DOHH2 (cell line): ENCODE data around the gene HSF5.
A peak's percentile ranks its signal among the peaks of the same experiment; 100 is the strongest.

Experiments used
- H3F3A ChIP-seq: fragments of 200-600 bp; sonication (generic), shearing (Covaris generic); 2 replicates; pipeline ENCODE4 v1.6.0; 2016; ENCODE audit warnings: antibody characterized with exemption, mild to moderate bottlenecking; ENCODE audit not compliant: control insufficient read depth, insufficient read depth
- H3K27ac ChIP-seq: fragments of 200-600 bp; sonication (generic); 2 replicates; pipeline ENCODE4 v1.5.1; 2014; ENCODE audit warnings: low read depth, mild to moderate bottlenecking, low read length, moderate library complexity
- H3K27me3 ChIP-seq: fragments of 200-600 bp; sonication (generic); 2 replicates; pipeline ENCODE4 v1.6.1; 2014; ENCODE audit warnings: mild to moderate bottlenecking, low read length, mixed read lengths; ENCODE audit not compliant: control insufficient read depth
- H3K36me3 ChIP-seq: fragments of 200-600 bp; sonication (generic); 2 replicates; pipeline ENCODE4 v1.6.1; 2014; ENCODE audit warnings: mild to moderate bottlenecking, low read length, moderate library complexity, mixed read lengths; ENCODE audit not compliant: control insufficient read depth
- H3K4me1 ChIP-seq: fragments of 200-600 bp; sonication (generic); 2 replicates; pipeline ENCODE4 v1.6.1; 2014; ENCODE audit warnings: mild to moderate bottlenecking, low read length, mixed read lengths; ENCODE audit not compliant: control insufficient read depth
- H3K4me2 ChIP-seq: fragments of 200-600 bp; sonication (generic); 2 replicates; pipeline ENCODE4 v1.6.0; 2014; ENCODE audit warnings: mild to moderate bottlenecking, low read length, moderate library complexity
- H3K4me3 ChIP-seq: fragments of 200-600 bp; sonication (generic); 2 replicates; pipeline ENCODE4 v1.5.1; 2014; ENCODE audit warnings: mild to moderate bottlenecking, low read length, mixed read lengths
- H3K79me2 ChIP-seq: fragments of 200-600 bp; sonication (generic); 2 replicates; pipeline ENCODE4 v1.6.1; 2014; ENCODE audit warnings: mild to moderate bottlenecking, low read length, mixed read lengths; ENCODE audit not compliant: control insufficient read depth
- H3K9me2 ChIP-seq: fragments of 200-600 bp; sonication (generic); replicated peaks from 2 replicates; pipeline ENCODE4 v1.6.1; 2014; ENCODE audit warnings: mild to moderate bottlenecking, low read length, mixed read lengths; ENCODE audit not compliant: control insufficient read depth
- H3K9me3 ChIP-seq: fragments of 200-600 bp; sonication (generic); 2 replicates; pipeline ENCODE4 v1.6.1; 2014; ENCODE audit warnings: antibody characterized with exemption, low read length, mixed read lengths; ENCODE audit not compliant: control insufficient read depth, insufficient read depth
- H4K20me1 ChIP-seq: fragments of 200-600 bp; sonication (generic); 2 replicates; pipeline ENCODE4 v1.6.0; 2014; ENCODE audit warnings: low read depth, mild to moderate bottlenecking, antibody characterized with exemption, low read length, moderate library complexity; ENCODE audit not compliant: control insufficient read depth, insufficient read depth
- EZH2phosphoT487 ChIP-seq: fragments of 200-600 bp; sonication (generic); IDR thresholded peaks from 2 replicates; pipeline ENCODE4 v1.6.1; 2017; ENCODE audit warnings: borderline replicate concordance, mild to moderate bottlenecking, antibody characterized with exemption, low read length, moderate library complexity, mixed read lengths
- TF ChIP-seq, protein P1 (sequence below): fragments of 200-600 bp; sonication (generic); IDR thresholded peaks from one replicate; pipeline ENCODE4 v1.5.1; 2014; ENCODE audit warnings: antibody characterized with exemption, mild to moderate bottlenecking, low read depth, low read length; ENCODE audit not compliant: poor library complexity, severe bottlenecking

HSF5 gene

DNA sequence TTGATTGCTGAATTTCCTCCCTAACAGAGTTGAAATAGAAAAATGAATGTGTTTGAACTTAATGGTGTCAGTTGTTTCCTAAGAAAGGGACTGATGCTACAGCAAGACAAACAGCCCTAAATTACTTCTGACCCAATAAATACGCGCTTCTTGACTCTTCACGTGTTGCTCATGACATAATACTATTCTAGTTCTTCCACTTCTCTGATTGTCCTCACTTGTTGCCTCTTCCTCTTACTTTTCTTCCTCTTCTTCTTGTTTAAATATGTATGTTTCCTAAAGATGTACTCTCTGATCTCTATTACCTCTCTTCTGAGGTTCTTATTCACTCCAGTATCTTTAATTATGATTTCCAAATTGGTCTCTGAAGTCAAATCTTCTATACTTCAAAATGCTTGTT, 103.3 kb downstream of the HSF5 start:
- H3K9me3 ChIP-seq: no peaks in the 10 kb centered on the region
- H3K36me3 ChIP-seq: no peaks in the 10 kb centered on the region
- no peaks in the 10 kb centered on the region for H3F3A ChIP-seq
- H3K4me3 ChIP-seq: no peak overlapping the region
- TF ChIP-seq, protein P1, sequence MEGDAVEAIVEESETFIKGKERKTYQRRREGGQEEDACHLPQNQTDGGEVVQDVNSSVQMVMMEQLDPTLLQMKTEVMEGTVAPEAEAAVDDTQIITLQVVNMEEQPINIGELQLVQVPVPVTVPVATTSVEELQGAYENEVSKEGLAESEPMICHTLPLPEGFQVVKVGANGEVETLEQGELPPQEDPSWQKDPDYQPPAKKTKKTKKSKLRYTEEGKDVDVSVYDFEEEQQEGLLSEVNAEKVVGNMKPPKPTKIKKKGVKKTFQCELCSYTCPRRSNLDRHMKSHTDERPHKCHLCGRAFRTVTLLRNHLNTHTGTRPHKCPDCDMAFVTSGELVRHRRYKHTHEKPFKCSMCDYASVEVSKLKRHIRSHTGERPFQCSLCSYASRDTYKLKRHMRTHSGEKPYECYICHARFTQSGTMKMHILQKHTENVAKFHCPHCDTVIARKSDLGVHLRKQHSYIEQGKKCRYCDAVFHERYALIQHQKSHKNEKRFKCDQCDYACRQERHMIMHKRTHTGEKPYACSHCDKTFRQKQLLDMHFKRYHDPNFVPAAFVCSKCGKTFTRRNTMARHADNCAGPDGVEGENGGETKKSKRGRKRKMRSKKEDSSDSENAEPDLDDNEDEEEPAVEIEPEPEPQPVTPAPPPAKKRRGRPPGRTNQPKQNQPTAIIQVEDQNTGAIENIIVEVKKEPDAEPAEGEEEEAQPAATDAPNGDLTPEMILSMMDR: no peak
- TF ChIP-seq EZH2phosphoT487: no peak
- peaks cover 13% of the 10 kb centered on the region for H3K4me1 ChIP-seq
- H3K79me2 ChIP-seq: no peaks in the 10 kb centered on the region
- no peak overlapping the region for H3K4me2 ChIP-seq
- no peaks in the 10 kb centered on the region for H3K9me2 ChIP-seq
- no peaks in the 10 kb centered on the region for H4K20me1 ChIP-seq
- 0 out of 2 replicates have a peak, but pooled peaks cover 2% of the 10 kb centered on the region for H3K27me3 ChIP-seq
- H3K27ac ChIP-seq: no peak overlapping the region

DNA sequence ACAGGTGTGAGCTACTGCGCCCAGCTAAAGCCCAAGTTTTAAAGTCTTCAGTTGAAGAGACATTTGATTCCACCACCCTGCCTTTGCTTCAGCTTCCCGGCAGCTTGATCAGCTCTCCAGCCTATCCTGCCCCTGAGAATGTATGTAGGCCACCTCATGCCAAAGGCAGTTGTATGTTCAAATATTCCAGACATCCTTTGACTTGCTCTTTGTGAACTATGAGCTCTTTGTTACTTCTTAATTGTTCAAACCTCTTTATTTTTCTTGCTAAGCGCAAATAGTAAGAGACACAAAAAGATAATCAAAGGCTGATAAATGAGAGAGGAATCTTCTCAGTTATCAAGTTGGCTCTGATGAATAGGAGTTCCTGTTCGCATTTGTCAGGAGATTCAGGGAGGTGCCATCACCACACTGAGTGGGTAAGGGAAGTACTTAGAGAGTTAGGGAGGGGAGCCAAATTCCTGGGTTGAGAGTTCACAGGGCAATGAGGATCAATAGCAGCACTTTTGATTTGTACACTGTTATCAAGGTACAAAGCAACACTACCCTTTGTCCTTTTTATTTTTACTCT, 104.2 kb downstream of the HSF5 start:
- Histone ChIP-seq H3K9me3 (no peaks in the 10 kb centered on the region), H3K4me2 (no peak overlapping the region), H3K4me3 (no peak overlapping the region), H3K27ac (no peak overlapping the region), H3K79me2 (no peaks in the 10 kb centered on the region), H3K27me3 (no peaks in the 10 kb centered on the region), H3K9me2 (no peaks in the 10 kb centered on the region), H3F3A (no peaks in the 10 kb centered on the region), H3K36me3 (no peaks in the 10 kb centered on the region), H3K4me1 (peaks cover 13% of the 10 kb centered on the region), H4K20me1 (no peaks in the 10 kb centered on the region)
- TF ChIP-seq, protein P1: no peak

DNA sequence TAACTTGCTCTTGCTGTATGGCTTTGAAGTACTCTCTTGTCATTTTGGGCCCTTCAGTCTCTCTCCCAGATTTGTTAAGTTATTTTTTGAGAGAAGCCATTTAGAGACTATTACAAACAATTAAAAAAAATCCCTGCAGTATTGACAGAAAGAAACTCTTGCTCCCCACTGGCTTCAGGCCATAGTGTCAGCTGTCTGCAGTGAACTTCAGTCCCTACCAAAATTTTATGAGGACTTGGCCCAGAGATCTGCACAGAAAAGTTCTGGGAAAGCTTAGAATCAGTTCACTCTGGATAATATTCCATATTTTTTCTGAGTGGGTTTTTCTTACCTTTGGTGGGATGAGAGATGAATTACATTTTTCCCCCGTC, 105.4 kb downstream of the HSF5 start:
- no peak overlapping the region for H3K4me3 ChIP-seq
- no peaks in the 10 kb centered on the region for H4K20me1 ChIP-seq
- TF ChIP-seq EZH2phosphoT487: no peak
- TF ChIP-seq, protein P1: no peak
- no peak overlapping the region for H3K27ac ChIP-seq
- no peaks in the 10 kb centered on the region for H3F3A ChIP-seq
- 0 out of 2 replicates have a peak overlapping the region, but pooled peaks have one; percentile 28 for H3K4me2 ChIP-seq
- H3K27me3 ChIP-seq: no peaks in the 10 kb centered on the region
- H3K79me2 ChIP-seq: no peaks in the 10 kb centered on the region
- no peaks in the 10 kb centered on the region for H3K9me2 ChIP-seq
- H3K36me3 ChIP-seq: no peaks in the 10 kb centered on the region
- no peaks in the 10 kb centered on the region for H3K9me3 ChIP-seq
- H3K4me1 ChIP-seq: peaks cover 13% of the 10 kb centered on the region
